Cardiac muscle cell (in vitro differentiated cells and primary cell): Measurements from ENCODE around the gene ZNF771. TPM values are rescaled to one million over a fixed set of nuclear protein-coding genes. Genes with fewer than 3 reads are reported as not detected.
"Not testable (repeated sequence)": the region's sequence is repeated elsewhere in the genome, so short reads cannot be mapped to it uniquely, and the experiment has no call there.

ENCODE experiments used
- DNase-seq, 2 donors: peaks; one replicate each; pipeline versions ENCODE4 v3.0.0 to v3.0.0-alpha.2; 2010 to 2017; ENCODE audit warnings: low read depth in 1 of 2, low spot score in 1 of 2
- H3K27ac ChIP-seq: fragments of 200-600 bp; sonication (generic); 2 replicates; pipeline ENCODE4 v1.5.1; 2016
- H3K27me3 ChIP-seq: fragments of 200-600 bp; sonication (generic); 2 replicates; pipeline ENCODE4 v1.6.0; 2016; ENCODE audit warnings: control low read depth
- H3K36me3 ChIP-seq: fragments of 200-600 bp; sonication (generic); 2 replicates; pipeline ENCODE4 v1.5.1; 2016; ENCODE audit warnings: control low read depth
- H3K4me1 ChIP-seq: fragments of 200-600 bp; sonication (generic); 2 replicates; pipeline ENCODE4 v1.8.1; 2017; ENCODE audit warnings: low read depth, mild to moderate bottlenecking, mixed run types
- H3K4me3 ChIP-seq: fragments of 200-600 bp; sonication (generic); 2 replicates; pipeline ENCODE4 v1.5.1; 2016; ENCODE audit warnings: mild to moderate bottlenecking
- H3K9me3 ChIP-seq: fragments of 200-600 bp; sonication (generic); 2 replicates; pipeline ENCODE4 v1.5.1; 2017; ENCODE audit warnings: low read depth, mild to moderate bottlenecking, control low read depth
- CTCF ChIP-seq: IDR thresholded peaks from 2 replicates; pipeline ENCODE4 v1.5.1; 2012; ENCODE audit warnings: low read depth, mild to moderate bottlenecking, low read length
- polyA plus RNA-seq: library from polyadenylated mRNA; unstranded; fragments of >200 nt; fragmentation: Nextera tagmentation; extraction: Ambion mirVana; gene quantifications from 2 replicates; pipeline ENCODE4 v1.2.1, GENCODE V29; 2016
- total RNA-seq: library from RNA; depleted of rRNA; stranded (reverse); fragments of >200 nt; gene quantifications from 2 replicates; pipeline ENCODE4 v1.2.3, GENCODE V29; 2016

The ZNF771 gene
- total and polyA plus RNA-seq, 2 experiments from 2014 or later = 31.5 to 36.1 TPM

GRCh38 chr16:30457743-30458560, 50.5 kb downstream of the ZNF771 start:
- H3K27ac ChIP-seq = no peak overlapping the region
- no peaks in the 10 kb centered on the region for H3K4me1 ChIP-seq
- no peak overlapping the region for H3K4me3 ChIP-seq
- no peaks in the 10 kb centered on the region for H3K9me3 ChIP-seq
- H3K36me3 ChIP-seq = no peaks in the 10 kb centered on the region
- no peak for DNase-seq
- H3K27me3 ChIP-seq = no peaks in the 10 kb centered on the region
- no peak for TF ChIP-seq CTCF

- H3K27me3 ChIP-seq = no peaks in the 10 kb centered on the region
- H3K4me3 ChIP-seq = no peak overlapping the region
- no peak overlapping the region for H3K27ac ChIP-seq
- no peak for TF ChIP-seq CTCF
- H3K9me3 ChIP-seq = no peaks in the 10 kb centered on the region
- H3K36me3 ChIP-seq = no peaks in the 10 kb centered on the region
- H3K4me1 ChIP-seq = no peaks in the 10 kb centered on the region
- no peak for DNase-seq
These were observed 51.4 kb downstream of the ZNF771 start for GRCh38 chr16:30458561-30459394.

- Histone ChIP-seq H3K27ac (no peak overlapping the region), H3K36me3 (no peaks in the 10 kb centered on the region), H3K4me3 (no peak overlapping the region), H3K9me3 (no peaks in the 10 kb centered on the region), H3K4me1 (no peaks in the 10 kb centered on the region), H3K27me3 (no peaks in the 10 kb centered on the region)
- TF ChIP-seq CTCF = no peak
- no peak for DNase-seq
These were observed 52.0 kb downstream of the ZNF771 start for GRCh38 chr16:30459456-30459855.

GRCh38 chr16:30461426-30461825, 54.0 kb downstream of the ZNF771 start:
- H3K9me3 ChIP-seq, H3K27ac ChIP-seq, H3K4me3 ChIP-seq, DNase-seq, H3K36me3 ChIP-seq, H3K4me1 ChIP-seq, H3K27me3 ChIP-seq: not testable (repeated sequence)

- TF ChIP-seq CTCF = no peak
- no peaks in the 10 kb centered on the region for H3K4me1 ChIP-seq
- no peak overlapping the region for H3K27ac ChIP-seq
- no peaks in the 10 kb centered on the region for H3K9me3 ChIP-seq
- no peaks in the 10 kb centered on the region for H3K36me3 ChIP-seq
- H3K27me3 ChIP-seq = no peaks in the 10 kb centered on the region
- no peak overlapping the region for H3K4me3 ChIP-seq
- DNase-seq = no peak
These were observed 56.7 kb downstream of the ZNF771 start for GRCh38 chr16:30464078-30464477.

Other genes with a start within 250 kb of the ZNF771 start
- 0.92 and 3.2 TPM in 2 replicates for gene CORO1A, start 224.0 kb upstream of the ZNF771 start, total RNA-seq
- 2.0 and 3.4 TPM in 2 replicates for gene CORO1A, start 224.0 kb upstream of the ZNF771 start, polyA plus RNA-seq
- 254 and 290 TPM in 2 replicates for gene BOLA2B, start 213.9 kb upstream of the ZNF771 start, total RNA-seq
- 89.4 and 146 TPM in 2 replicates for gene BOLA2B, start 213.9 kb upstream of the ZNF771 start, polyA plus RNA-seq
- gene SLX1A, start 213.7 kb upstream of the ZNF771 start, total RNA-seq = 61.6 and 76.1 TPM in 2 replicates
- gene SLX1A, start 213.7 kb upstream of the ZNF771 start, polyA plus RNA-seq = 67.3 and 85.1 TPM in 2 replicates
- gene SULT1A3, start 208.4 kb upstream of the ZNF771 start, total RNA-seq = 3.7 and 4.2 TPM in 2 replicates
- 7.7 and 17.1 TPM in 2 replicates for gene SULT1A3, start 208.4 kb upstream of the ZNF771 start, polyA plus RNA-seq
- gene NPIPB13, start 159.1 kb upstream of the ZNF771 start, total RNA-seq = 0.07 and 3.2 TPM in 2 replicates
- 4.1 and 5.3 TPM in 2 replicates for gene NPIPB13, start 159.1 kb upstream of the ZNF771 start, polyA plus RNA-seq
- 56.7 and 63.1 TPM in 2 replicates for gene CD2BP2, start 52.3 kb upstream of the ZNF771 start, total RNA-seq
- gene CD2BP2, start 52.3 kb upstream of the ZNF771 start, polyA plus RNA-seq = 47.2 TPM in 2 replicates
- 50.7 and 58.4 TPM in 2 replicates for gene TBC1D10B, start 37.1 kb upstream of the ZNF771 start, total RNA-seq
- gene TBC1D10B, start 37.1 kb upstream of the ZNF771 start, polyA plus RNA-seq = 39.9 and 51.3 TPM in 2 replicates
- gene MYL11, start 32.8 kb upstream of the ZNF771 start, total RNA-seq = 1.5 TPM in 1 of 2 replicates, not detected in the other
- gene MYL11, start 32.8 kb upstream of the ZNF771 start, polyA plus RNA-seq = 0.69 and 5.5 TPM in 2 replicates
- 0.92 and 0.95 TPM in 2 replicates for gene SEPTIN1, start 25.0 kb upstream of the ZNF771 start, total RNA-seq
- 8.7 and 11.9 TPM in 2 replicates for gene SEPTIN1, start 25.0 kb upstream of the ZNF771 start, polyA plus RNA-seq
- 29.5 and 32.3 TPM in 2 replicates for gene ZNF48, start 12.2 kb upstream of the ZNF771 start, total RNA-seq
- 12.5 and 20.8 TPM in 2 replicates for gene ZNF48, start 12.2 kb upstream of the ZNF771 start, polyA plus RNA-seq
- 43.0 and 46.3 TPM in 2 replicates for gene DCTPP1, start 22.4 kb downstream of the ZNF771 start, total RNA-seq
- 77.0 and 85.2 TPM in 2 replicates for gene DCTPP1, start 22.4 kb downstream of the ZNF771 start, polyA plus RNA-seq
- 14.0 and 19.6 TPM in 2 replicates for gene SEPHS2, start 38.3 kb downstream of the ZNF771 start, total RNA-seq
- gene SEPHS2, start 38.3 kb downstream of the ZNF771 start, polyA plus RNA-seq = 51.9 and 55.3 TPM in 2 replicates
- gene ITGAL, start 65.1 kb downstream of the ZNF771 start, total RNA-seq = not detected in 2 replicates
- 0.46 TPM in 1 of 2 replicates, not detected in the other for gene ITGAL, start 65.1 kb downstream of the ZNF771 start, polyA plus RNA-seq
- 73.1 and 79.1 TPM in 2 replicates for gene ZNF768, start 119.0 kb downstream of the ZNF771 start, total RNA-seq
- 19.4 and 31.0 TPM in 2 replicates for gene ZNF768, start 119.0 kb downstream of the ZNF771 start, polyA plus RNA-seq
- 16.2 and 17.7 TPM in 2 replicates for gene ZNF747, start 127.3 kb downstream of the ZNF771 start, total RNA-seq
- gene ZNF747, start 127.3 kb downstream of the ZNF771 start, polyA plus RNA-seq = 12.7 and 17.5 TPM in 2 replicates
- 25.3 and 34.7 TPM in 2 replicates for gene ZNF764, start 150.8 kb downstream of the ZNF771 start, total RNA-seq
- 12.0 and 17.9 TPM in 2 replicates for gene ZNF764, start 150.8 kb downstream of the ZNF771 start, polyA plus RNA-seq
- 18.3 and 22.0 TPM in 2 replicates for gene ZNF688, start 164.1 kb downstream of the ZNF771 start, total RNA-seq
- 12.4 and 25.0 TPM in 2 replicates for gene ZNF688, start 164.1 kb downstream of the ZNF771 start, polyA plus RNA-seq
- gene ZNF785, start 178.1 kb downstream of the ZNF771 start, total RNA-seq = 19.3 and 25.5 TPM in 2 replicates
- gene ZNF785, start 178.1 kb downstream of the ZNF771 start, polyA plus RNA-seq = 12.0 and 12.9 TPM in 2 replicates
- gene ZNF689, start 202.8 kb downstream of the ZNF771 start, total RNA-seq = 19.4 and 19.5 TPM in 2 replicates
- 11.3 and 17.9 TPM in 2 replicates for gene ZNF689, start 202.8 kb downstream of the ZNF771 start, polyA plus RNA-seq
- 30.8 and 33.7 TPM in 2 replicates for gene PRR14, start 243.4 kb downstream of the ZNF771 start, total RNA-seq
- 25.0 and 28.5 TPM in 2 replicates for gene PRR14, start 243.4 kb downstream of the ZNF771 start, polyA plus RNA-seq